Caco-2 (cell line): ENCODE data around the gene TENT5A. TPM values are rescaled to one million over a fixed set of nuclear protein-coding genes. Genes with fewer than 3 reads are reported as not detected.
"Not testable (repeated sequence)": the region's sequence is repeated elsewhere in the genome, so short reads cannot be mapped to it uniquely, and the experiment has no call there.

Experiments used
- BruUV-seq: library from RNA; stranded (reverse); fragments of 400-500 nt; replicated peaks from 2 replicates; lab custom pipeline; 2021; lab: Mats Ljungman, UMichigan
- CTCF ChIA-PET: fragments of 300-600 bp; sonication (Branson Sonifier 250); formaldehyde crosslinking; loops from one replicate; lab custom pipeline; 2022; ENCODE audit warnings: antibody characterized with exemption; lab: Charles Lee
- POLR2A ChIA-PET: fragments of 300-600 bp; sonication (Branson Sonifier 250); formaldehyde crosslinking; loops from one replicate; lab custom pipeline; 2022; ENCODE audit warnings: antibody characterized with exemption; lab: Charles Lee
- DNase-seq, 2 experiments: peaks; one replicate each; pipeline versions ENCODE4 v3.0.0 to v3.0.0-alpha.2; 2020 to 2022
- H3K27me3 ChIP-seq: replicated peaks from 2 replicates; pipeline ENCODE4 v1.6.0; 2011; ENCODE audit warnings: low read length; ENCODE audit not compliant: control insufficient read depth, insufficient read depth
- H3K36me3 ChIP-seq: 2 replicates; pipeline ENCODE4 v1.5.1; 2011; ENCODE audit warnings: low read length; ENCODE audit not compliant: control insufficient read depth, insufficient read depth
- H3K4me1 ChIP-seq: fragments of 250-450 bp; sonication (Bioruptor Pico); 2 replicates; pipeline ENCODE4 v1.5.1; 2020; ENCODE audit warnings: mild to moderate bottlenecking
- H3K4me3 ChIP-seq: 2 replicates; pipeline ENCODE4 v1.5.1; 2011; ENCODE audit warnings: low read depth, mild to moderate bottlenecking, control low read depth, low read length
- H3K9me3 ChIP-seq: fragments of 250-450 bp; sonication (Bioruptor Pico); 2 replicates; pipeline ENCODE4 v1.5.1; 2020; ENCODE audit warnings: mild to moderate bottlenecking, moderate library complexity
- H3K27ac Mint-ChIP-seq: one replicate; pipeline ENCODE4 v1.8.0; 2022; ENCODE audit warnings: mixed read lengths; ENCODE audit not compliant: unreplicated experiment
- H3K27me3 Mint-ChIP-seq: one replicate; pipeline ENCODE4 v1.8.0; 2022; ENCODE audit warnings: mixed read lengths; ENCODE audit not compliant: insufficient read depth, unreplicated experiment
- H3K36me3 Mint-ChIP-seq: one replicate; pipeline ENCODE4 v1.8.0; 2022; ENCODE audit warnings: mild to moderate bottlenecking, mixed read lengths; ENCODE audit not compliant: insufficient read depth, unreplicated experiment
- H3K4me1 Mint-ChIP-seq: one replicate; pipeline ENCODE4 v1.8.0; 2022; ENCODE audit warnings: low read depth, mixed read lengths; ENCODE audit not compliant: unreplicated experiment
- H3K4me3 Mint-ChIP-seq: one replicate; pipeline ENCODE4 v1.8.0; 2022; ENCODE audit warnings: mild to moderate bottlenecking, moderate library complexity, mixed read lengths; ENCODE audit not compliant: unreplicated experiment
- H3K9me3 Mint-ChIP-seq: one replicate; pipeline ENCODE4 v1.8.0; 2022; ENCODE audit warnings: mixed read lengths; ENCODE audit not compliant: unreplicated experiment
- intact Hi-C: fragments of 100-400 bp; cut with micrococcal nuclease; formaldehyde crosslinking; loops from one replicate; pipeline ENCODE4 v1.10.0; 2022; ENCODE audit not compliant: unreplicated experiment
- total RNA-seq: library from RNA; stranded (reverse); gene quantifications from 2 replicates; pipeline ENCODE4 v1.2.3, GENCODE V29; 2022
- TF ChIP-seq, protein P1 (sequence below), 2 experiments: fragments of 200-600 bp in 1 of 2; IDR thresholded peaks; 1 replicate in 1 of 2; 2 replicates in 1 of 2; pipeline versions ENCODE4 v1.5.1 to v1.8.0; 2011 to 2022; ENCODE audit warnings: antibody characterized with exemption in 1 of 2, control low read depth in 1 of 2, inconsistent platforms in 1 of 2, low read depth in 1 of 2, low read length in 1 of 2, mild to moderate bottlenecking in 1 of 2, moderate library complexity in 1 of 2; ENCODE audit not compliant: insufficient read depth in 1 of 2, severe bottlenecking in 1 of 2, unreplicated experiment in 1 of 2

TENT5A gene
- total RNA-seq, 1 experiment from 2014 or later = 45.0 TPM

DNA sequence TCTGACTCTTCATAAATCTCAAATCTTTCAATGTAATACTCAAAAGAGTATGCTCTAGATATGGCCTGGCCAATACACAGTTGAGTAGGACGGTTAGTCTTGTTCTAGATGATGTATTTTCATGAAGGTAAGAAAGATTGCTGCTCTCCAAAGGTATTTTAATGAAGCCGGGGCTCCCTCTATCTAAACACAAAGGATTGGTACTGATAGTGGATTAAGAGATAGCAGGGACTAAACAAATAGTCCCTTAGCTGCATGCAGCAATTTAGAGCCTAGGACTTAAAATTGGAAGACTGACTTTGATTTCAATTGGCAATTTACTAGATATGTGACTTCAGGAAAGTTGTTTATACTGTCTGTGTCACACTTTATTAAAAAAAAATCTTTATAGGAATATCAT is 31.4 kb upstream of the TENT5A start:
- TF ChIP-seq, protein P1, sequence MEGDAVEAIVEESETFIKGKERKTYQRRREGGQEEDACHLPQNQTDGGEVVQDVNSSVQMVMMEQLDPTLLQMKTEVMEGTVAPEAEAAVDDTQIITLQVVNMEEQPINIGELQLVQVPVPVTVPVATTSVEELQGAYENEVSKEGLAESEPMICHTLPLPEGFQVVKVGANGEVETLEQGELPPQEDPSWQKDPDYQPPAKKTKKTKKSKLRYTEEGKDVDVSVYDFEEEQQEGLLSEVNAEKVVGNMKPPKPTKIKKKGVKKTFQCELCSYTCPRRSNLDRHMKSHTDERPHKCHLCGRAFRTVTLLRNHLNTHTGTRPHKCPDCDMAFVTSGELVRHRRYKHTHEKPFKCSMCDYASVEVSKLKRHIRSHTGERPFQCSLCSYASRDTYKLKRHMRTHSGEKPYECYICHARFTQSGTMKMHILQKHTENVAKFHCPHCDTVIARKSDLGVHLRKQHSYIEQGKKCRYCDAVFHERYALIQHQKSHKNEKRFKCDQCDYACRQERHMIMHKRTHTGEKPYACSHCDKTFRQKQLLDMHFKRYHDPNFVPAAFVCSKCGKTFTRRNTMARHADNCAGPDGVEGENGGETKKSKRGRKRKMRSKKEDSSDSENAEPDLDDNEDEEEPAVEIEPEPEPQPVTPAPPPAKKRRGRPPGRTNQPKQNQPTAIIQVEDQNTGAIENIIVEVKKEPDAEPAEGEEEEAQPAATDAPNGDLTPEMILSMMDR (IDR thresholded peaks at IDR 0.05; ENCODE audit: insufficient read depth in 1 of 2, low read depth in 1 of 2, low read length in 1 of 2, severe bottlenecking in 1 of 2, unreplicated experiment in 1 of 2) = no peak
- POLR2A ChIA-PET = no interaction called here
- no TSS peak for BruUV-seq
- CTCF ChIA-PET = no interaction called here
- no peak for DNase-seq
- Mint-ChIP-seq H3K4me3 (no peak overlapping the region), H3K27ac (no peak overlapping the region), H3K27me3 (no peaks in the 10 kb centered on the region), H3K4me1 (peaks cover 29% of the 10 kb centered on the region), H3K36me3 (no peaks in the 10 kb centered on the region), H3K9me3 (no peaks in the 10 kb centered on the region)
- Histone ChIP-seq H3K9me3 (no peaks in the 10 kb centered on the region), H3K36me3 (no peaks in the 10 kb centered on the region), H3K4me1 (peaks cover 42% of the 10 kb centered on the region), H3K4me3 (no peak overlapping the region), H3K27me3 (no peaks in the 10 kb centered on the region)
- intact Hi-C loops = no loop called here

DNA sequence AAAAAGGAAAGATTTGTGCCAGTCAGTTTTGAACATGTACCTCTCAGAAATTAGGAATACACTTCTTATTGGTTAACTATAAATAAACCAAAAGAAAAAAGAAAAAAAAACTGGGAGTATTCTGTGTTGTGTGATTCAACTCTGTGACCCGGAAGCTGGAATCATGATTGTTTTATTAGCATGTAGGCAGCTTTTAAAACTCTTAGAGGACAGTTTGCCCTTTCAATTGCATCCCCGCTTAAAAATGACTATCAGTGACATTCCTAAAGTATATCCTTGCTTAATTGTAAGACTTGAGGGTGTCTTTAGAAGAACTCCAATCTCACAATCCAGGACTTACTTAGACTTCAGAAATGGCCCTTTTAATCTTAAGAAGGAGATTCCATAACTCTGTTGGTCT is 29.1 kb upstream of the TENT5A start:
- Histone ChIP-seq H3K4me1 (peaks cover 21% of the 10 kb centered on the region), H3K36me3 (no peaks in the 10 kb centered on the region), H3K4me3 (no peak overlapping the region), H3K27me3 (no peaks in the 10 kb centered on the region), H3K9me3 (no peaks in the 10 kb centered on the region)
- CTCF ChIA-PET = no interaction called here
- Mint-ChIP-seq H3K27ac (no peak overlapping the region), H3K36me3 (no peaks in the 10 kb centered on the region), H3K4me3 (no peak overlapping the region), H3K27me3 (no peaks in the 10 kb centered on the region), H3K4me1 (peaks cover 19% of the 10 kb centered on the region), H3K9me3 (peaks cover 4% of the 10 kb centered on the region)
- BruUV-seq = no TSS peak
- TF ChIP-seq, protein P1 (IDR thresholded peaks at IDR 0.05; ENCODE audit: insufficient read depth in 1 of 2, low read depth in 1 of 2, low read length in 1 of 2, severe bottlenecking in 1 of 2, unreplicated experiment in 1 of 2) = no peak
- no peak for DNase-seq
- intact Hi-C loops = no loop called here
- POLR2A ChIA-PET = no interaction called here

DNA sequence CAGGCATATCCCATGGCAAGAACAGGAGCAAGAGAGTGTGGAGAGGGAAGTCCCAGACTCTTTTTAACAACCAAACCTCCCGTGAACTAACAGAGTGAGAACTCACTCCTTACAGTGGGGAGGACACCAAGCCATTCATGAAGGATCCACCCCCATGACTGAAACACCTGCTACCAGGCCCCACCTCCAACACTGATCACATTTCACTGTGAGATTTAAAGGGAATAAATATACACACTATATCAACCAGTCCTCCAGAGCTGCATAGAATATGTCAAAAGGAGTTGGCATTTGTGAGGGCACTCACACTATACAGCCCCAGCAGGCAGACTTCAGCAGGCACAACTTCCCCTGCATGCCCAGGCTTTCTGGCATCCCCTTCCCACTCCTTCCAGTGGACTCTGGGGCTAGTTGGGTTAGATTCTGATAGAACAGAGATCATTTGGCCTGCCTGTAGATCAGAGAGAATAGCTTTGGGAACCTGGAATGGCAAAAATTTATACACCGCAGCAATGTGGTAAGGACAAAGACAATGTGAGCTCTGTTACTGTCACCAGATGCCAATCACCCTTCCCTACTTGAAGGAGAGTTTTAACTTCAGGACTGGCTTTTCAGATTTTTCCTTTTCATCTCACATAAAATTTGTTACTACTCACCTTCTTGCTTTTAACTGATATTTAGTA is 25.2 kb upstream of the TENT5A start:
- intact Hi-C loops = no loop called here
- BruUV-seq = no TSS peak
- ChIA-PET POLR2A (no interaction called here), CTCF (no interaction called here)
- Mint-ChIP-seq H3K27ac (no peak overlapping the region), H3K36me3 (no peaks in the 10 kb centered on the region), H3K4me3 (no peak overlapping the region), H3K27me3 (no peaks in the 10 kb centered on the region), H3K9me3 (peaks cover 12% of the 10 kb centered on the region), H3K4me1 (no peaks in the 10 kb centered on the region)
- Histone ChIP-seq H3K4me1 (no peaks in the 10 kb centered on the region; the same call in 1 of the 2 replicates), H3K9me3 (no peaks in the 10 kb centered on the region), H3K36me3 (no peaks in the 10 kb centered on the region), H3K4me3 (no peak overlapping the region), H3K27me3 (no peaks in the 10 kb centered on the region)
- no peak for DNase-seq
- TF ChIP-seq, protein P1 (IDR thresholded peaks at IDR 0.05; ENCODE audit: insufficient read depth in 1 of 2, low read depth in 1 of 2, low read length in 1 of 2, severe bottlenecking in 1 of 2, unreplicated experiment in 1 of 2) = no peak

DNA sequence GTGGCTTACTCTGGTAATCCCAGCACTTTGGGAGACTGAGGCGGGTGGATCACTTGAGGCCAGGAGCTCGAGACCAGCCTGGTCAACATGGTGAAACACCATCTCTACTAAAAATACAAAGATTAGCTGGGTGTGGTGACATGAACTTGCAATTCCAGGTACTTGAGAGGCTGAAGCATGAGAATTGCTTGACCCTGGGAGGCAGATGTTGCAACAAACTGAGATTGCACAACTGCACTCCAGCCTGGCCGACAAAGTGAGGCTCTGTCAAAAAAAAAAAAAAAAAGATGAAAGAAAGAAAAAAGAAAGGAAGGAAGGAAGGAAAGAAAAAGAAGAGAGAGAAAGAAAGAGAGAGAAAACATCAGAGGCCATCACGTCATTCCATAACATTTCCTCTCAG is 23.7 kb upstream of the TENT5A start:
- H3K27me3 ChIP-seq, CTCF ChIA-PET, intact Hi-C loops: not testable (repeated sequence)

More for the DNA sequence above, 23.7 kb upstream of the TENT5A start:
- H3K36me3 ChIP-seq, H3K4me1 Mint-ChIP-seq, BruUV-seq, H3K4me1 ChIP-seq, POLR2A ChIA-PET, H3K27ac Mint-ChIP-seq, H3K4me3 ChIP-seq, DNase-seq, H3K4me3 Mint-ChIP-seq, H3K27me3 Mint-ChIP-seq, H3K9me3 ChIP-seq, H3K36me3 Mint-ChIP-seq: not testable (repeated sequence)
- peaks cover 12% of the 10 kb centered on the region for H3K9me3 Mint-ChIP-seq
